Measurements from ENCODE around the gene DCDC2.
A peak's percentile ranks its signal among the peaks of the same experiment; 100 is the strongest.

- TF ChIP-seq CTCF (IDR thresholded peaks at IDR 0.05) (no peak), POLR2AphosphoS5 (IDR thresholded peaks at IDR 0.05) (peak; percentile 45), POLR2A (IDR thresholded peaks at IDR 0.05) (no peak)
Observed at GRCh38 chr6:24340998-24341938, 16.6 kb downstream of the DCDC2 start.
